HepG2 (cell line): ENCODE measurements around the gene SPACA4. TPM values are rescaled to one million over a fixed set of nuclear protein-coding genes. Genes with fewer than 3 reads are reported as not detected.

Source experiments
- ATAC-seq: fragments of 200-7000 bp; cut with Tn5 transposase; 3 replicates; pipeline ENCODE4 v1.9.1; 2020; ENCODE audit warnings: mild to moderate bottlenecking, moderate library complexity
- BruUV-seq: library from RNA; stranded (reverse); fragments of 400-500 nt; replicated peaks from 2 replicates; lab custom pipeline; 2021; lab: Mats Ljungman, UMichigan
- CTCF ChIA-PET: fragments of 300-600 bp; formaldehyde crosslinking; extraction: SDS; loops from one replicate; lab custom pipeline; 2021; ENCODE audit warnings: low total read pairs, inconsistent platforms, low intra/inter-chr PET ratio; lab: Yijun Ruan, JAX
- POLR2A ChIA-PET: fragments of 350-600 bp; sonication (Branson Sonifier 250); formaldehyde crosslinking; loops from one replicate; lab custom pipeline; 2020; ENCODE audit warnings: antibody characterized with exemption, inconsistent platforms; lab: Yijun Ruan, JAX
- DNase-seq: peaks from one replicate; pipeline ENCODE4 v3.0.0-alpha.2; 2015; ENCODE audit warnings: low spot score
- FAIRE-seq: peaks from 3 replicates; lab custom pipeline; 2011; peaks lifted over from hg19 to GRCh38; lab: Jason Lieb, UNC
- H2AFZ ChIP-seq: one replicate; pipeline ENCODE4 v1.6.1; 2011; ENCODE audit warnings: low read length, inconsistent platforms
- H3K27ac ChIP-seq: fragments of 300-600 bp; 3 replicates; pipeline ENCODE4 v1.8.0; 2011; ENCODE audit warnings: mixed run types, mild to moderate bottlenecking, mixed read lengths, low read length, inconsistent platforms; ENCODE audit not compliant: insufficient read depth; ENCODE audit errors: extremely low read length
- H3K27me3 ChIP-seq, 2 experiments: fragments of 200-600 bp in 1 of 2; 2 replicates in 1 of 2; 3 replicates in 1 of 2; pipeline versions ENCODE4 v1.6.0 to v1.8.0; 2011; ENCODE audit warnings: low read length in 2 of 2, mild to moderate bottlenecking in 2 of 2, moderate library complexity in 2 of 2, inconsistent platforms in 1 of 2; ENCODE audit not compliant: insufficient read depth in 2 of 2, control insufficient read depth in 1 of 2
- H3K36me3 ChIP-seq, 2 experiments: fragments of 200-600 bp in 1 of 2; replicated peaks in 1 of 2; 2 replicates in 1 of 2; 3 replicates in 1 of 2; pipeline versions ENCODE4 v1.5.1 to v1.8.0; 2011; ENCODE audit warnings: low read length in 2 of 2, inconsistent platforms in 1 of 2; ENCODE audit not compliant: insufficient read depth in 2 of 2, control insufficient read depth in 1 of 2
- H3K4me1 ChIP-seq: 2 replicates; pipeline ENCODE4 v1.5.1; 2012; ENCODE audit warnings: low read length, inconsistent platforms; ENCODE audit not compliant: insufficient read depth
- H3K4me2 ChIP-seq: 2 replicates; pipeline ENCODE4 v1.6.0; 2011; ENCODE audit warnings: low read depth, low read length, inconsistent platforms
- H3K4me3 ChIP-seq, 3 experiments: fragments of 200-600 bp in 1 of 3; sonication (generic), shearing (Covaris generic) in 1 of 3; replicated peaks in 1 of 3; 2 replicates each; pipeline ENCODE4 v1.5.1; 2011 to 2016; ENCODE audit warnings: low read length in 3 of 3, inconsistent platforms in 2 of 3, low read depth in 2 of 3, mild to moderate bottlenecking in 2 of 3, control low read depth in 1 of 3, mixed read lengths in 1 of 3; ENCODE audit not compliant: insufficient read depth in 1 of 3
- H3K79me2 ChIP-seq: one replicate; pipeline ENCODE4 v1.6.1; 2011; ENCODE audit warnings: low read length, inconsistent platforms; ENCODE audit not compliant: insufficient read depth
- H3K9ac ChIP-seq: 2 replicates; pipeline ENCODE4 v1.6.0; 2011; ENCODE audit warnings: mild to moderate bottlenecking, low read depth, low read length, inconsistent platforms; ENCODE audit not compliant: insufficient read depth
- H3K9me3 ChIP-seq: 2 replicates; pipeline ENCODE4 v1.5.1; 2012; ENCODE audit warnings: mild to moderate bottlenecking, low read length
- H4K20me1 ChIP-seq: 2 replicates; pipeline ENCODE4 v1.6.0; 2011; ENCODE audit warnings: inconsistent platforms, mild to moderate bottlenecking, low read length, moderate library complexity; ENCODE audit not compliant: insufficient read depth
- KLF15 ChIP-seq: sonication (generic); formaldehyde crosslinking; IDR thresholded peaks from 2 replicates; pipeline ENCODE4 v1.8.1; 2023; ENCODE audit warnings: borderline replicate concordance, mild to moderate bottlenecking, inconsistent platforms, missing genetic modification reagents, mixed read lengths
- RBAK ChIP-seq: sonication (generic); formaldehyde crosslinking; IDR thresholded peaks from 2 replicates; pipeline ENCODE4 v1.5.1; 2020; ENCODE audit warnings: mild to moderate bottlenecking, missing genetic modification reagents
- ZNF121 ChIP-seq: sonication (generic); formaldehyde crosslinking; IDR thresholded peaks from 2 replicates; pipeline ENCODE4 v1.5.0; 2020; ENCODE audit warnings: mild to moderate bottlenecking, missing genetic modification reagents
- ZSCAN22 ChIP-seq: sonication (generic); formaldehyde crosslinking; IDR thresholded peaks from 2 replicates; pipeline ENCODE4 v1.4.0; 2020; ENCODE audit warnings: mild to moderate bottlenecking, missing genetic modification reagents
- whole genome bisulfite sequencing: methylation state at CpG from one replicate; pipeline ENCODE4 v1.1.6; 2017; ENCODE audit warnings: low lambda C conversion rate; 5-methylcytosine and 5-hydroxymethylcytosine counted together
- in situ Hi-C: cut with HindIII; loops from 2 replicates; pipeline ENCODE4 v1.10.0; 2017; ENCODE audit warnings: low pct_unique_long_range_greater_than_20kb; ENCODE audit not compliant: extremely low pct_ligation_motif_present
- intact Hi-C: fragments of 100-400 bp; cut with micrococcal nuclease; formaldehyde crosslinking; loops from one replicate; pipeline ENCODE4 v1.10.0; 2022; ENCODE audit not compliant: unreplicated experiment
- polyA plus RNA-seq, 8 experiments: library from polyadenylated mRNA; depleted of rRNA in 3 of 8; stranded (reverse) in 7 of 8; unstranded in 1 of 8; fragments of >200 nt; fragmentation: Illumina TruSeq in 4 of 8; extraction: Trizol in 4 of 8; gene quantifications; 2 replicates each; pipeline versions ENCODE4 v1.2.1 to v1.2.3, GENCODE V29; 2011 to 2016; ENCODE audit warnings: low read depth in 4 of 8, missing spikeins in 1 of 8, mixed read lengths in 1 of 8; ENCODE audit not compliant: insufficient read depth in 1 of 8
- total RNA-seq, 5 experiments: library from RNA; depleted of rRNA; stranded (reverse); fragments of >200 nt; fragmentation: Illumina TruSeq; extraction: Trizol; gene quantifications; 2 replicates each; pipeline ENCODE4 v1.2.3, GENCODE V29; 2016; ENCODE audit warnings: low read depth in 1 of 5
- TF ChIP-seq, protein P1 (sequence below), 2 experiments: sonication (generic) in 1 of 2; formaldehyde crosslinking in 1 of 2; IDR thresholded peaks; 2 replicates each; pipeline versions ENCODE4 v1.4.0 to v1.6.1; 2016 to 2020; ENCODE audit warnings: borderline replicate concordance in 1 of 2, low read depth in 1 of 2, mild to moderate bottlenecking in 1 of 2, missing genetic modification reagents in 1 of 2

Gene SPACA4
- total and polyA plus RNA-seq, 2 of the 13 experiments (the other 11 are each of a cell fraction or from before 2014, with no cell fraction given), result not detected

DNA sequence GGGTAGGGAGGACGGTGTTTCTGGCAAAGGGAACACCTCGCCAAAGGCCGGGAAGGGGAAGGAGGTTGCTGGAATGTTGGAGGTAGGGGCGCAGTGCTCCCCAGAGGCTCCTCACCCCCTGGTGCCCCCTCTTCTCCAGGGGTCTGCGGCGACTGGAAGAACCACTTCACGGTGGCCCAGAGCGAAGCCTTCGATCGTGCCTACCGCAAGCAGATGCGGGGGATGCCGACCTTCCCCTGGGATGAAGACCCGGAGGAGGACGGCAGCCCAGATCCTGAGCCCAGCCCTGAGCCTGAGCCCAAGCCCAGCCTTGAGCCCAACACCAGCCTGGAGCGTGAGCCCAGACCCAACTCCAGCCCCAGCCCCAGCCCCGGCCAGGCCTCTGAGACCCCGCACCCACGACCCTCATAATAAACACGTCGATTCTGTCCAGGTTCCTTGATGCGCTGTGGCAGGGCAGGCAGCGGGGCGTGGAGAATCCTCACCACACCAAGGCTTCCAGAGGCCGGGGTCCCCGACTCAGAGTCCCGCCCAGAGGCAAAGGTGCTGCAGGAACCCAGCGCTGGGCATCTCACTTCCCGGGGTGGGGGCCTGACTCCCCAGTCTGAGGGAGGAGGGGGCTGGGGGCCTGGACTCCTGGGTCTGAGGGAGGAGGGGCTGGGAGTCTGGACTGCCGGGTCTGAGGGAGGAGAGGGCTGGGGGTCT lies 7.4 kb upstream of the SPACA4 start (continued):
- TF ChIP-seq, protein P1, sequence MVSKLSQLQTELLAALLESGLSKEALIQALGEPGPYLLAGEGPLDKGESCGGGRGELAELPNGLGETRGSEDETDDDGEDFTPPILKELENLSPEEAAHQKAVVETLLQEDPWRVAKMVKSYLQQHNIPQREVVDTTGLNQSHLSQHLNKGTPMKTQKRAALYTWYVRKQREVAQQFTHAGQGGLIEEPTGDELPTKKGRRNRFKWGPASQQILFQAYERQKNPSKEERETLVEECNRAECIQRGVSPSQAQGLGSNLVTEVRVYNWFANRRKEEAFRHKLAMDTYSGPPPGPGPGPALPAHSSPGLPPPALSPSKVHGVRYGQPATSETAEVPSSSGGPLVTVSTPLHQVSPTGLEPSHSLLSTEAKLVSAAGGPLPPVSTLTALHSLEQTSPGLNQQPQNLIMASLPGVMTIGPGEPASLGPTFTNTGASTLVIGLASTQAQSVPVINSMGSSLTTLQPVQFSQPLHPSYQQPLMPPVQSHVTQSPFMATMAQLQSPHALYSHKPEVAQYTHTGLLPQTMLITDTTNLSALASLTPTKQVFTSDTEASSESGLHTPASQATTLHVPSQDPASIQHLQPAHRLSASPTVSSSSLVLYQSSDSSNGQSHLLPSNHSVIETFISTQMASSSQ (IDR thresholded peaks at IDR 0.05; ENCODE audit: low read depth), result no peak
- TF ChIP-seq, protein P1 (CRISPR knock-in tag; IDR thresholded peaks at IDR 0.05; ENCODE audit: borderline replicate concordance), result no peak

DNA sequence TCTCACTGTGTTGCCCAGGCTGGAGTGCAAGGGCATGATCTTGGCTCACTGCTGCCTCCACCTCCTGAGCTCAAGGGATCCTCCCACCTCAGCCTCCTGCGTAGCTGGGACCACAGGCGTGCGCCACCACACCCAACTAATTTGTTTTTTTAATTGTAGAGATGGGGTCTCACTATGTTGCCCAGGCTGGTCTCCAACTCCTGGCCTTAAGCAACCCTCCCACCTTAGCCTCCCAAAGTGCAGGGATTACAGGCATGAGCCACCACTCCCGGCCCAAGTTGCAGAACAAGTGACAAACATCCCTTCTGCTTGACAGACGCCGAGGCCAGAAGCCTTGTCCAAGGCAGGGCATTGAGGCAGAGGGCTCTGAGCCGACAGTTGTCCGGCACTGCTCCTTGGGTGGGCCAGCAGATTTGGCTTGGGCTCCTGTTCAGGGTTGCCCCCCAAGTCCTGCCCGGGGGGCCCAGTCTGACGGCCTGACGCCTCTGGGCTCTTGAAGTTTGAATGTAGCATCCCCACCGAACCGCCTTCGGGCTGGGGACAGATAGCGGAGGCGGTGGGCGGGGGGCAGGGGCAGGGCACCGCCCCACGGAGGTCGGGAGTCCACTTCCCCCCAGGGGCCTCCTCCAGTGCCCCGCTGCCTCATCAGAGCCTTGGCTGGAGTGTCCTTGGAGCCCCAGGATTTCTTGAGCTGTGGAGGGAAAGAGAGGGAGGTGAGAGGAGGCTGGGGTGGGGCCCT lies 5.7 kb upstream of the SPACA4 start:
- no TSS peak for BruUV-seq

More for the DNA sequence above, 5.7 kb upstream of the SPACA4 start:
- POLR2A ChIA-PET, result interaction anchor here (1.1 kb wide), 1 partner anchor 18 kb away, joined by 5 read pairs; the partner anchor contains the start of genes RPL18 and SPHK2
- H3K9ac ChIP-seq, result no peak overlapping the region
- H3K9me3 ChIP-seq, result no peaks in the 10 kb centered on the region
- H3K27ac ChIP-seq, result no peak overlapping the region
- H3K27me3 ChIP-seq, result peaks cover 0 to 12% of the 10 kb centered on the region in 2 experiments; a peak in 2 of 5 replicates
- no peaks in the 10 kb centered on the region for H3K79me2 ChIP-seq
- intact Hi-C loops, result no loop called here
- 0 out of 2 replicates have a peak overlapping the region, but pooled peaks have one; percentile 7 for H3K4me2 ChIP-seq
- no peak for FAIRE-seq
- 24% methylated on average over 15 of the region's 21 CpGs for WGBS
- H3K36me3 ChIP-seq, result no peaks in the 10 kb centered on the region
- CTCF ChIA-PET, result no interaction called here
- peak; percentile 18; the same call in 1 of the 3 replicates for ATAC-seq
- no peak overlapping the region for H2AFZ ChIP-seq
- DNase-seq, result no peak
- TF ChIP-seq ZSCAN22 (CRISPR knock-in tag), result peak; percentile 91
- TF ChIP-seq ZNF121 (CRISPR knock-in tag), result peak; percentile 82
- TF ChIP-seq RBAK (CRISPR knock-in tag), result 0 out of 2 replicates have a peak, but pooled peaks have one; percentile 43
- no peak for TF ChIP-seq KLF15 (CRISPR knock-in tag)
- in situ Hi-C loops, result no loop called here
- 0 out of 2 replicates have a peak, but pooled peaks cover 6% of the 10 kb centered on the region for H3K4me1 ChIP-seq
- no peak overlapping the region for H3K4me3 ChIP-seq
- no peaks in the 10 kb centered on the region for H4K20me1 ChIP-seq
